Activated naive CD4-positive, alpha-beta T cell treated with anti-CD3 and anti-CD28 coated beads for 36 hours (primary cell): ENCODE data around the gene LSM14B. TPM values are rescaled to one million over a fixed set of nuclear protein-coding genes. Genes with fewer than 3 reads are reported as not detected.
A peak's percentile ranks its signal among the peaks of the same experiment; 100 is the strongest.

ENCODE experiments used
- CTCF ChIA-PET: fragments of 350-600 bp; sonication (Branson Sonifier 250); formaldehyde crosslinking; loops from one replicate; lab custom pipeline; 2021; ENCODE audit warnings: antibody characterized with exemption; lab: Charles Lee
- DNase-seq: peaks from one replicate; pipeline ENCODE4 v3.0.0-alpha.2; 2020
- H3K27ac Mint-ChIP-seq: one replicate; pipeline ENCODE4 v1.8.0; 2021; ENCODE audit warnings: mild to moderate bottlenecking, mixed read lengths
- H3K27me3 Mint-ChIP-seq: one replicate; pipeline ENCODE4 v1.8.0; 2021; ENCODE audit warnings: low read depth, mixed read lengths
- H3K36me3 Mint-ChIP-seq: one replicate; pipeline ENCODE4 v1.8.0; 2021; ENCODE audit warnings: low read depth, mixed read lengths
- H3K4me1 Mint-ChIP-seq: one replicate; pipeline ENCODE4 v1.8.0; 2021; ENCODE audit warnings: low read depth, mixed read lengths
- H3K4me3 Mint-ChIP-seq: one replicate; pipeline ENCODE4 v1.8.0; 2021; ENCODE audit warnings: mild to moderate bottlenecking, moderate library complexity, mixed read lengths
- H3K9me3 Mint-ChIP-seq: one replicate; pipeline ENCODE4 v1.8.0; 2021; ENCODE audit warnings: mixed read lengths
- intact Hi-C: fragments of 100-400 bp; cut with micrococcal nuclease; formaldehyde crosslinking; loops from one replicate; pipeline ENCODE4 v1.15.1; 2023
- total RNA-seq, 2 experiments: library from RNA; stranded (reverse); gene quantifications; one replicate each; pipeline ENCODE4 v1.2.3, GENCODE V29; 2021

Gene LSM14B
- total RNA-seq, 2 experiments from 2014 or later: 29.6 to 33.3 TPM

DNA sequence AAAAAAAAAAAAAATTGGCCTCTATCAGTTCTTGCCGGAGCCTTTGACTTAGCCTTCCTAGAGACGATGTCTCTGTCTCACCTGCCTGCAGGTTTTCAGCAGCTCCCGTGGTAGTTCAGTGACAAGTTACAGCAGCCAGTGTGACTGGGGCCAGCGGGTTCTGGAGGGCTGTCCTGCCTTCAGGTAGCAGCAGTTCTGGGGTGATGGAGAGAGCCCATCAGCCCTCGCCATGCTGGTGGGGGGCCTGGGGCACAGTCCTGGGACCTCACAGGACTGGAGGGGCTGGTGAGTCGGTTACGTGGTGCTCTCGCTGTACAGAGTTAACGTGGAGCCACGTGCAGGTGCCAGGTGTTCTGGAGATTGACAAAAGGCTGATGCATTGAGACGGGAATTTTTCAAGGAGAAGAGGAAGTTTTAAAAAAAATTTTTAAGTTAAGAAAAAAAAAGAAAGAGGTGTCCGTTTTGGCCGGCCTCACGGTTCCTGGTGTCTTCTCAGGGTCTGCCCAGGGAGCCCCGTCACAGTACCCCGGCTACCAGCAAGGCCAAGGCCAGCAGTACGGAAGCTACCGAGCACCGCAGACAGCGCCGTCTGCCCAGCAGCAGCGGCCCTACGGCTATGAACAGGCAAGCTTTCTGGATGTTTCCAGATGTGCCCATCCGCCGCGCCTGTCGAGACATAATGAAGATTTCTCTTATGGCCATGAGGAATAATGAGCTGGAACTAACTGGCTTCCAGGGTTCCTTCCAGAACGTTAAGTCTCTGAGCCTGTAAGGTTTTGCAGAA lies 51.9 kb downstream of the LSM14B start:
- Mint-ChIP-seq H3K4me3 (no peak overlapping the region), H3K36me3 (peaks cover 9% of the 10 kb centered on the region), H3K4me1 (no peaks in the 10 kb centered on the region), H3K9me3 (no peaks in the 10 kb centered on the region), H3K27me3 (no peaks in the 10 kb centered on the region), H3K27ac (no peak overlapping the region)
- CTCF ChIA-PET: interaction anchor here (1.0 kb wide), 1 partner anchor 12 kb away, joined by 3 read pairs; no protein-coding TSS in a partner anchor
- no peak for DNase-seq
- intact Hi-C loops: no loop called here

DNA sequence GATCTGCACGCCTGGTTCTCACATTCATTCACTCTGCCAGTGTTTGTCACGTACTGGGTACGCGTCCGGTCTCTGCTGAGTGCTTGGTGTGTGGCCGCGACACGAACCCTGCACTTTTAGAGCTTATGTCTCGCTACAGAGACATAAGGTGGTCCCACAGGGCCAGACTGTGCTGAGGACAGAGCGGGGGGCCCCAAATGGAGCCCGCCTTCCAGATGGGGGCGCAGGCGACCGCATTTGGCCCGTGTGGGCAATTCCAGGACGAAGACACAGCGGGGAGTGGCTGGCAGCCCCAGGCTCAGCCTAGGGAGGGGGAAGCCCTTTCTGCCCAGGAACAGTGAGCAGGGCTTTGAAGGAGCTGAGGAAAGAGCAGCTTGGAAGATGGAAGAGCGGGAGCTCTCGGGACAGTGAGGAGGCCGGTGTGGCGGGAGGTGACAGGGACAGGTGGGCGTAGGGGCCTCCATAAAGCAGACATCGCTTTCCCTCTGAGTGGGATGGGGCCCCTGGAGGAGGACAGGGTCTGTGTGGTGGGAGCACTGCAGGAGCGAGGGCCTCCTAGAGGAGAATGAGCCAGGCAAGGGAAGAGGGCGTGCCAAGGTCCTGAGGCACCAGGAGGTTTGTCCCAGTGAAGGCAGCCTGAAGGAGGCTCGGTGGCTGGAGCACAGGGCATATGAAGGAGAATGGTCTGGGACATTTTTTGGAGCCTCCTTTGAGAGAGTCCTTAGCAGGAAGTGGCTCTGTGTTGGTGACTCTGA lies 52.8 kb downstream of the LSM14B start:
- no peak overlapping the region for H3K4me3 Mint-ChIP-seq
- CTCF ChIA-PET: interaction anchor here (1.0 kb wide), 1 partner anchor 13 kb away, joined by 3 read pairs; no protein-coding TSS in a partner anchor
- intact Hi-C loops: no loop called here
- no peak for DNase-seq
- peak overlapping the region; percentile 21 for H3K27ac Mint-ChIP-seq
- no peaks in the 10 kb centered on the region for H3K27me3 Mint-ChIP-seq
- no peaks in the 10 kb centered on the region for H3K9me3 Mint-ChIP-seq
- no peaks in the 10 kb centered on the region for H3K4me1 Mint-ChIP-seq
- H3K36me3 Mint-ChIP-seq: peaks cover 9% of the 10 kb centered on the region

DNA sequence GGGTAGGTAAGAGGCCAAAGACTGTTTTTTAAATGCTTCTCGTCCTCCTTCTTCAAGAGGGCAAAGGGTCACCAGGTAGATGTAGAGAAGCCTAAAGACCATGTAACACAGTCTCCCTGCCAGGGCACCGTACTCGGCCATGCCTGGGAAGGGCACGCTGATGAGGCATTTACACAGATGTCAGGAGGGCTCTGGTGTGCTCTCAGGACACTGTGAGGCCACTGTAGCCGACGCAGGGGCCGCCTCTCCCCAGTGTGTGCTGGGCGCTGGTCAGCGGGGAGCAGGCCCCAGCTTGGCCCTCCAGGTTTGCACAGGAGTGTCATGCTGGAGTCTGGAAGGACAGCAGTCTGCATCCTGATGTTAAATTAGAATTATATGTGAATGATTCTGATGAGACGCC lies 53.4 kb downstream of the LSM14B start:
- Mint-ChIP-seq H3K27ac (no peak overlapping the region), H3K27me3 (no peaks in the 10 kb centered on the region), H3K4me1 (no peaks in the 10 kb centered on the region), H3K4me3 (no peak overlapping the region), H3K36me3 (peaks cover 9% of the 10 kb centered on the region), H3K9me3 (no peaks in the 10 kb centered on the region)
- DNase-seq: no peak
- intact Hi-C loops: no loop called here
- CTCF ChIA-PET: no interaction called here

DNA sequence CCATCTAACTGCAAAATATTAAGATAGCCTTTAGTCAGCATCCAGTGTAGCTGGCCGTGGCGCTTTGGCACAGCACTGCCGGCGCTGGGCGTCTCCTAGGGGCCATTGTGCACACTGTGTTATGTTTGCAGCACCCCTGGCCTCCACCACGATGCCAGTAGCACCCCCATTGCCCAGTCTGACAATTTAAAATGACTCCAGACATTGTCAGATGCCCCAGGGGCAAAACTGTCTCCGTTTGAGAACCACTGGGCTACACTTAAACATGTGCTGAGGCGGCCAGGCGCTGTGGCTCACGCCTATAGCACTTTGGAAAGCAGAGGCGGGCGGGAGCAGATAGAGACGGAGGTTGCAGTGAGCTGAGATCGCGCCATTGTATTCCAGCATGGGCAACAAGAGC lies 54.6 kb downstream of the LSM14B start:
- DNase-seq: no peak
- H3K4me1 Mint-ChIP-seq: peaks cover 3% of the 10 kb centered on the region
- no peak overlapping the region for H3K4me3 Mint-ChIP-seq
- CTCF ChIA-PET: no interaction called here
- no peak overlapping the region for H3K27ac Mint-ChIP-seq
- no peaks in the 10 kb centered on the region for H3K27me3 Mint-ChIP-seq
- intact Hi-C loops: no loop called here
- H3K9me3 Mint-ChIP-seq: no peaks in the 10 kb centered on the region
- H3K36me3 Mint-ChIP-seq: peaks cover 9% of the 10 kb centered on the region

DNA sequence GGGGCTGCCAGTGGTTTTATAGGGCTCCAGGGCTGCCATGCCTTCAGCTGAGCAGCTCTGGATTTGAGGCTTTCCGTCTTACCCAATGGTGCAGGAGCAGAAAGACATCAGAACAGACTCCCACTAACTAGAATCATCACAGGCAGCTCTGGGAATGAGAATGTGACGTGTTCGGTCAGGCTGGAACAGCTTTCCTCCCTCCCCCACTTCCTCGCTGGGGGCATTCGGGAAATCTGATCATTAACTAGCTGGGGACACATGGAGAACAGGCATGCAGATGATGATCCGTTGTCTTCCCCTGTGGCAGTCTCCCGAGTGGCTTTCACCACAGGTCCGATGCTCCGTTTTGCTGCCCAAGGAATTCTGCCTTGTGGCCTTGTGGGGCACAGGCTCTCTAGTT lies 55.0 kb downstream of the LSM14B start:
- no peaks in the 10 kb centered on the region for H3K9me3 Mint-ChIP-seq
- DNase-seq: no peak
- peaks cover 9% of the 10 kb centered on the region for H3K36me3 Mint-ChIP-seq
- intact Hi-C loops: no loop called here
- peaks cover 7% of the 10 kb centered on the region for H3K4me1 Mint-ChIP-seq
- no peak overlapping the region for H3K4me3 Mint-ChIP-seq
- H3K27me3 Mint-ChIP-seq: no peaks in the 10 kb centered on the region
- no peak overlapping the region for H3K27ac Mint-ChIP-seq
- CTCF ChIA-PET: no interaction called here

DNA sequence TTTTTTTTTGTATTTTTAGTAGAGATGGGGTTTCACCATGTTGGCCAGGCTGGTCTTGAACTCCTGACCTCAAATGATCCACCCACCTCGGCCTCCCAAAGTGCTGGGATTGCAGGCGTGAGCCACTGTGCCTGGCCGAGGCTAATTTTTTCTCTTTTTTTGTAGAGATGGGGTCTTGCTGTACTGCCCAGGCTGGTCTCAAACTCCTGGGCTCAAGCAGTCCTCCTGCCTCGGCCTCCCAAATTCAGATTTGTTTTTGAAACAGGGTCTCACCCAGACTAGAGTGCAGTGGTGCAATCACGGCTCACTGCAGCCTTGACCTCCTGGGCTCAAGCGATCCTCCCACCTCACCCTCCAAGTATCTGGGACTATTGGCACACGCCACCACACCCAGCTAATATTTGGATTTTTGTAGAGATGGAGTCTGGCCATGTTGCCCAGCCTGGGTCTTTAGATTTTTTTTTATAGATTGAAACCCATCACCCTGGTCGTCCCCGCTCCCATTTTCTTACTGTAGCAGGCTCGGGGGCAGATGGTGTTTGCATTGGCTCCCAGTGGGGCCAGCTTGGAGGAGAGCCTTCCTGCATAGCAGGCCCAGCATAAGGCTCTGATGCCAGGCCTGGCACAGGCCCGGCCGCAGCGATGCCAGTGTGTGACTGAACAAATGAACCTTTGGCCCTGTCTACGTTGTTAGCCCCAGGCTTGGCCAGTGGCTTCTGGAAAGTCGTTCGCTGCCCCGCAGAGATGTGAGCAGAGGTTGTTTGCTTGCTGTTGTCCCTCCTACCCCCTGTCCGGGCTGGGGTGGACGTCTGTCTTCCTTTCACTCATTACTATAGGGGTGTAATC lies 56.3 kb downstream of the LSM14B start:
- CTCF ChIA-PET: interaction anchor here (0.6 kb wide), 1 partner anchor 40 kb away, joined by 3 read pairs; no protein-coding TSS in a partner anchor
- DNase-seq: no peak
- intact Hi-C loops: no loop called here
- no peak overlapping the region for H3K27ac Mint-ChIP-seq
- no peaks in the 10 kb centered on the region for H3K9me3 Mint-ChIP-seq
- H3K36me3 Mint-ChIP-seq: peaks cover 11% of the 10 kb centered on the region
- H3K4me3 Mint-ChIP-seq: no peak overlapping the region
- H3K4me1 Mint-ChIP-seq: peaks cover 9% of the 10 kb centered on the region
- no peaks in the 10 kb centered on the region for H3K27me3 Mint-ChIP-seq

DNA sequence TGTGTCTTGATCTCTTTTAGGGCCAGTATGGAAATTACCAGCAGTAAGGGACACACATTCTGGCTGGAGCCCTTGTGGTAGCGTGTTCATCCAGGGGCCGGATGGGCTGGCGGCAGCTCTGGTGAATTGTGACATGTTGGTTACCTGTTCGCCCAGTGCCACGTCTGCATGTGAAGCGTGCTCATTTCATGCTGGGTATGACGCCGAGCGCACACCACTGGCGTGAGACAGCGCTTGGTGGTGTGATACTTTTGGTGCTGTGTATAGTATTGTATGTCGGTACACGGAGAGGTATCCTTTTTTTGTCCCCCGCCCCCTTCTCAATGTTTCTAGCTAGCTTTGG lies 56.9 kb downstream of the LSM14B start:
- Mint-ChIP-seq H3K27ac (no peak overlapping the region), H3K4me3 (no peak overlapping the region), H3K36me3 (peaks cover 8% of the 10 kb centered on the region), H3K9me3 (no peaks in the 10 kb centered on the region), H3K4me1 (peaks cover 14% of the 10 kb centered on the region), H3K27me3 (no peaks in the 10 kb centered on the region)
- intact Hi-C loops: no loop called here
- CTCF ChIA-PET: no interaction called here
- DNase-seq: no peak

DNA sequence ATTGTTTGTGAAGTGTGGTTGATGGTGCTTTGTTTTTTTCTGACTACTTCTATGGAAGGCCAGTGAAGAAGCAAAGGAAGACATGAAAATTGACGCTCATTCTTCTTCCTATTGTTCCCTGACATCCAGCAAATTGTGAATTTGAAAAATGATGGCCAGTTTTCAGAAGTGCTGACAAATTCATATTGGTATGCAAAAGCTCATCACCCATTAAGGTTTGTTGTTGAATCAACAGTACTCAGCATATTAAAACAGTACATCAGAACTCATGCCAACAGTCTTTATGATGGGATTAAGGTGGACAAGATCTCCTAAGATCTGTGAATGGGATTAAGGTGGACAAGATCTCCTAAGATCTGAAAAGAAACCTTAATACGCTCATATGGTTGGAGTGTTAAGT lies 59.5 kb downstream of the LSM14B start:
- DNase-seq: no peak
- Mint-ChIP-seq H3K36me3 (peaks cover 5% of the 10 kb centered on the region), H3K4me3 (peak overlapping the region; percentile 87), H3K27ac (peak overlapping the region; percentile 84), H3K9me3 (no peaks in the 10 kb centered on the region), H3K27me3 (no peaks in the 10 kb centered on the region), H3K4me1 (peaks cover 30% of the 10 kb centered on the region)
- intact Hi-C loops: loop anchor here (1.0 kb wide), 6 partner anchors 38 to 205 kb away; partner anchors contain the start of genes ADRM1, LSM14B, OSBPL2 and RPS21
- CTCF ChIA-PET: no interaction called here

DNA sequence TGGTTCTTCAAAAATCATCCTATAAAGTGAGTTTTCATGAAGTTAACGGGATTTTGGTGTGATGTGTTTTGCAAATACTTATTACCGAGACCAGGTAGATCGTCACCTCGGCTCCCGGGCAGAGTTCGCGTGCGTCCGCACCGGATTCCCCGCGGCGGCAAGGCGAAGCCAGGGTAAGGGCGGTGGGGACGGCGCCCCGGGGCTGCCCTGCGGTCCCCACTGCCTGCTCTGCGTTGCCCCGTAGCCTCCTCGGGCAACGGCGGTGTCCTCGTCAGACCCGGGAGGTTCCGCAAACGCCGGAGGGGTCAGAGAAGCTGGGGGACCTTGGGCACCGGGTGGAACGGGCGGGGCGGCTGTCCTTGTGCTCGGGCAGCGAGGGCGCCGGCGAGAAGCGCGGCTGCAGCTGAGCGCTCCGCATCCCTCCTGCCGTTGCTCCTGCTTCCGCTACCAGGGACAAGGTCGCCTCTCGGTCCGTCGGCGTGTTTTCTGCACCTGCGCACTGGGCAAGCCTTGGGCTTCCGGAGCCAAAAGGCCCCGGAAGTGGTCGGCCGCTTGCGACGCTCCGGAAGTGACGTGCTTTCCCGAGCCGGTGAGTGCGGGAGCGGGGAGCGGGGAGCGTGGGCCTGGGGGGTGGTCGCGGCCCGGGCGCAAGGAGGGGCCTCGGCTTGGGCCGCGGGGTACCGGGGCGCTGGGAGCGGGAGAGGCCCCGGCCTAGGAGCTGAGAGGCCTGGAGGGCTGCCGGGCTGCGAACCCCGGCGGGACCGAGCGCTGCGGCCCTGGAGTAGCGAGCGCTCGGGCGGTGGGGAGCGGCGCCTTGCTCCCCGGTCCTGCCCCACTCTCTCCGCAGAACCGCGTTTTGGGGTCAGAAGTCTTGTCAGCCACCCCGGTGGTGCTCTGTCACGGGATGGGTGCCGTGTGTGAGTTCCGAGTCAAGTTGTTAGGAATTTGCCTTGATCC lies 60.5 kb downstream of the LSM14B start, which contains the start of gene MTG2:
MTG2 (plus strand) TSS at position 560 of the 957 bp plus-strand sequence. CDS start 10,393 bp downstream, outside the sequence.
- Mint-ChIP-seq H3K27me3 (no peaks in the 10 kb centered on the region), H3K9me3 (no peaks in the 10 kb centered on the region), H3K4me3 (peak within 1 kb of the TSS; percentile 87), H3K36me3 (peaks cover 5% of the 10 kb centered on the region), H3K27ac (peak within 1 kb of the TSS; percentile 84), H3K4me1 (peaks cover 38% of the 10 kb centered on the region)
- peak; percentile 96 for DNase-seq
- CTCF ChIA-PET: no interaction called here
- intact Hi-C loops: loop anchor here (1.0 kb wide), 6 partner anchors 38 to 205 kb away; partner anchors contain the start of genes ADRM1, LSM14B, OSBPL2 and RPS21

DNA sequence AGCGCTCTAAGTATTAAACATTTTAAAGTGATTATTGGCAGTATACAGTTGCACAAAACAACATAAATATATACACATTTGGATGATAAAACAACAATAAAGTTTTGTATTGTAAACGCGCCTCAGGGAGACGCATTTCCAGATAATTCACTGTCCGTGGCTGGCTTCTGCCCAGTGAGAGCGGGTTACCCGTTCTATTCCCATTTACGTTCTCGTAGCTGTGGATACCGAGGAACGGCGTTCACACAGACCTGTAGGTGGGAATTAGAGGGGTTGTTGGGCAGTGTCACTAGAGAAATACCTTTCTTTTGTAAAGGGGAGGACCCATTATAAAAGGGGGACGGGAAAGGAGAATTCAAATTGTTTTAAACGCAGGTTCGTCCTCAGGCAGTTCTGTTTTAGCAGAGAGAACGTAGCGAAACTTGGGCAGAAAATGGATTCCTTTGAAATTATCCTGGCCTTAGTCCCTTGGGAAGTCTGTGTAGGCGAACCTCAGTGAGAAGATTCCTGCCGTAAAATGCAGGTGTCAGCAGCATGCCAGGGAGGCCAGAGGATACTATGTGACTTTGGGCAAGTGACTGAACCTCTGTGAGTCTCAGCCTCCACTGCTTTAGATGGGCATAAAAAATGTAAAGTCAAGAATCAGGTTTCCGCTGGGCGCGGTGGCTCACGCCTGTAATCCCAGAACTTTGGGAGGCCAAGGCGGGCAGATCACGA lies 61.3 kb downstream of the LSM14B start:
- intact Hi-C loops: no loop called here

More for the DNA sequence above, 61.3 kb downstream of the LSM14B start:
- CTCF ChIA-PET: no interaction called here
- Mint-ChIP-seq H3K27me3 (no peaks in the 10 kb centered on the region), H3K9me3 (no peaks in the 10 kb centered on the region), H3K36me3 (peaks cover 5% of the 10 kb centered on the region), H3K4me3 (peak overlapping the region; percentile 87), H3K4me1 (peaks cover 38% of the 10 kb centered on the region), H3K27ac (peak overlapping the region; percentile 78)
- no peak for DNase-seq
